ENCODE data around the gene L3MBTL2.
"Not testable (repeated sequence)": the region's sequence is repeated elsewhere in the genome, so short reads cannot be mapped to it uniquely, and the experiment has no call there.

L3MBTL2 gene

GRCh38 chr22:41241133-41241676, 36.1 kb downstream of the L3MBTL2 start:
- DNase-seq (ENCODE audit: low read depth in 2 of 2) = no peak

GRCh38 chr22:41242396-41243117, 37.4 kb downstream of the L3MBTL2 start:
- no peak for DNase-seq (ENCODE audit: low read depth in 2 of 2)

- no peak for DNase-seq (ENCODE audit: low read depth in 2 of 2)
These were observed 38.2 kb downstream of the L3MBTL2 start for GRCh38 chr22:41243361-41243760.

- DNase-seq (ENCODE audit: low read depth in 2 of 2) = no peak
These were observed 40.9 kb downstream of the L3MBTL2 start for GRCh38 chr22:41245917-41246499.

- DNase-seq (ENCODE audit: low read depth in 2 of 2) = no peak
These were observed 42.6 kb downstream of the L3MBTL2 start for GRCh38 chr22:41247703-41248102.

- no peak for DNase-seq (ENCODE audit: low read depth in 2 of 2)
These were observed 43.2 kb downstream of the L3MBTL2 start for GRCh38 chr22:41248314-41248713.

GRCh38 chr22:41248758-41249157, 43.6 kb downstream of the L3MBTL2 start:
- DNase-seq (ENCODE audit: low read depth in 2 of 2) = no peak

GRCh38 chr22:41249442-41249841, 44.3 kb downstream of the L3MBTL2 start:
- DNase-seq (ENCODE audit: low read depth in 2 of 2) = no peak

GRCh38 chr22:41250127-41250526, 45.0 kb downstream of the L3MBTL2 start:
- no peak for DNase-seq (ENCODE audit: low read depth in 2 of 2)

GRCh38 chr22:41252365-41252764, 47.3 kb downstream of the L3MBTL2 start:
- no peak for DNase-seq (ENCODE audit: low read depth in 2 of 2)

GRCh38 chr22:41254230-41254629, 49.1 kb downstream of the L3MBTL2 start:
- no peak for DNase-seq (ENCODE audit: low read depth in 2 of 2)

GRCh38 chr22:41256254-41257253, 51.4 kb downstream of the L3MBTL2 start:
- no peak for DNase-seq (ENCODE audit: low read depth in 2 of 2)

GRCh38 chr22:41257696-41258095, 52.6 kb downstream of the L3MBTL2 start:
- DNase-seq (ENCODE audit: low read depth in 2 of 2) = no peak

- DNase-seq (ENCODE audit: low read depth in 2 of 2) = not testable (repeated sequence)
These were observed 54.6 kb downstream of the L3MBTL2 start for GRCh38 chr22:41259756-41260155.

- no peak for DNase-seq (ENCODE audit: low read depth in 2 of 2)
These were observed 55.8 kb downstream of the L3MBTL2 start for GRCh38 chr22:41260871-41261270.

GRCh38 chr22:41261541-41262249, 56.6 kb downstream of the L3MBTL2 start:
- no peak for DNase-seq (ENCODE audit: low read depth in 2 of 2)

GRCh38 chr22:41262250-41262765, 57.2 kb downstream of the L3MBTL2 start:
- no peak for DNase-seq (ENCODE audit: low read depth in 2 of 2)

GRCh38 chr22:41263704-41264103, 58.6 kb downstream of the L3MBTL2 start:
- DNase-seq (ENCODE audit: low read depth in 2 of 2) = no peak

- no peak for DNase-seq (ENCODE audit: low read depth in 2 of 2)
These were observed 59.4 kb downstream of the L3MBTL2 start for GRCh38 chr22:41264408-41264941.

- no peak for DNase-seq (ENCODE audit: low read depth in 2 of 2)
These were observed 62.8 kb downstream of the L3MBTL2 start for GRCh38 chr22:41267958-41268357.

GRCh38 chr22:41271787-41272186, 66.7 kb downstream of the L3MBTL2 start:
- DNase-seq (ENCODE audit: low read depth in 2 of 2) = no peak
